AML-193 (cell line): Measurements from ENCODE around the gene AOPEP.

Experiments used
- DNase-seq, 2 experiments: peaks; one replicate each; lab custom pipeline; 2025; lab: John Stamatoyannopoulos, UW

AOPEP gene

DNA sequence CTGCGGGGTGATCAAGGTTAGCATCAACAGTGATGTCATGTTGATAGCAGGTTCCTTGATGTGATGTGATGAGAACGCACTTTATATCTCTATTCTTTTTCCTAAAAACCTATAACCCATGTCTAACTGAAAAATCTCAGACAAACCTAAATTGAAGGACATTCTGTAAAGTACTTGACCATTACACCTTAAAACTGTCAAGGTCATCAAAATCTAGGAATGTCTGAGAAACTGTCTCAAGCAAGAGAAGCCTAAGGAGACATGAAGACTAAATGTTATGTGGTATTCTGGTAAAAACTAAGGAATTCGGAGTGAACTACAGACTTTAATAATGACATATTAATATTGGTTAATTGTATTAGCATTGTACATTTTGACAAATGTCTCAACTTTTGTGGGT, 170.0 kb downstream of the AOPEP start:
- DNase-seq: no peak

GRCh38 chr9:94899464-94900221, 173.1 kb downstream of the AOPEP start:
- DNase-seq: no peak

DNA sequence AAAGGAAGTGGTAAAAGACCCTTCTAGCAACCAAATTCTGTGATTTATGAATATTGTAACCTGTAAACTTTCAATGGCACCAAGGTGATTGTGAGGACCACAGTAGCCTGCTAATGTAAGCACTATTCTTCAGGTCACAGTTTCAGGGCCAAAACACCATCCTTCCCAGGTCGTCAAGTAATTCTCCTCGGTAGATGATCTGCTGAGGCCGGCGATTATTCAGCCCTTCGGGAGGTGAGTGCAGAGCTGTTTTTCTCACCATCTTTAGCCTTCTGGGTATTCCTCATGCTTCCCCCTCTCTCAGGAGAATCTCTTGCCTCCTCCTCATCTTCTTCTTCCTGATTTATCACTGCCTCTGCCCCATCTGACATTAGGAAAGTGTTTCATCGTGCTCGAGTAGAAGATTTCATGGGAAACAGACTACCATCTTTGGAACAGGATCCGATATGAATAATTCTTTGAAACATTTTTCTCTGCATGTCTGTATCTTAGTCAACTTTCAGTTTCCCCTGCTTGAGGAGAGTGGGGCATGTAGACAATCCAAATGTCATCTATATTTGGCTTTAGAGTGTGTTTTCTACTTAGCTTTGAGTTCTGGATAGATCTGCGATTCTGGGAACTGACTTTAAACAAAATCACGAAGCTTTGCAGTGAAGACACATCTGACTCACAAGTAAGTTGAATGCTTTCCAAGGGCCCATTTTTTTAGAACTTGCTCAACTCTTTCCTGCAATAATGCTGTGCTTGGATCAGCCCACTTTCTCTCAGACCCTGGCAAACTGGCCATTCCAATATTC, 173.9 kb downstream of the AOPEP start:
- DNase-seq: no peak

- no peak for DNase-seq
Measured at GRCh38 chr9:94901019-94901363, 174.5 kb downstream of the AOPEP start.

DNA sequence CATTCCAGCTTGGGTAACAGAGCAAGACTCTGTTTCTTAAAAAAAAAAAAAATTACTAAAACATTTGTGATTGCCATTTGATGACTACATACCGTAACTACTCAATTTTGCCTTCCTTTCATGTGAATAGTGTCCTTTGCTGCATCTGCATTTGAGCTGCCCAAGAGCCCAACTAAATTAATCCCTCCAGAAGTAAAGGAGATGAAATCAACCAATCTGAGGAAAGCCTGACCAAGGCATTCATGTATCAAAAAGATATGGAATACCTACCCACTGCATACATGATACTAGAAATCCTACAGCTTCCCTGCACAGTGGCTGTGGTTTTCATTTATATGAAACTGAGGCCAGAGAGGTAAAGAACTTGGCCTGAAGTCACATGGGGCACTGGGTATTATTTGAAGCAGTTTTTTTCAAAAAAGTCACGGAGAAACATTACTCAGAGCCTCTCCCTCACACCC, 177.5 kb downstream of the AOPEP start:
- no peak for DNase-seq

- DNase-seq: no peak
Measured at GRCh38 chr9:94904806-94905205, 178.3 kb downstream of the AOPEP start.

- DNase-seq: no peak
Measured at GRCh38 chr9:94905606-94906005, 179.1 kb downstream of the AOPEP start.

DNA sequence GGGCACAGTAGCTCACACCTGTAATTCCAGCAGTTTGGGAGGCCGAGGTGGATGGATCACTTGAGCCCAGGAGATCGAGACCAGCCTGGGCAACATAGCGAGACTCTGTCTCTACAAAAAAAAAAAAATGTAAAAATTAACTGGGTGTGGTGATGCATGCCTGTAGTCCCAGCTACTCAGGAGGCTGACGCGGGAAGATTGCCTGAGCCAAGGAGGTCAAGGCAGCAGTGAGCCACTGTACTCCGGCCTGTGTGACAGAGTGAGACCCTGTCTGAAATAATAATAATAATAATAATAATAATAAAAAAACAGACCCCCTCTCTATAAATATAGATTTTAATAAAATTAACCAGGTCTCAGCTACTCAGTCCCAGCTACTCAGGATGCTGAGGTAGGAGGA, 179.7 kb downstream of the AOPEP start:
- DNase-seq: no peak

- no peak for DNase-seq
Measured at GRCh38 chr9:94906713-94907112, 180.2 kb downstream of the AOPEP start.

GRCh38 chr9:94907264-94907936, 180.9 kb downstream of the AOPEP start:
- no peak for DNase-seq

DNA sequence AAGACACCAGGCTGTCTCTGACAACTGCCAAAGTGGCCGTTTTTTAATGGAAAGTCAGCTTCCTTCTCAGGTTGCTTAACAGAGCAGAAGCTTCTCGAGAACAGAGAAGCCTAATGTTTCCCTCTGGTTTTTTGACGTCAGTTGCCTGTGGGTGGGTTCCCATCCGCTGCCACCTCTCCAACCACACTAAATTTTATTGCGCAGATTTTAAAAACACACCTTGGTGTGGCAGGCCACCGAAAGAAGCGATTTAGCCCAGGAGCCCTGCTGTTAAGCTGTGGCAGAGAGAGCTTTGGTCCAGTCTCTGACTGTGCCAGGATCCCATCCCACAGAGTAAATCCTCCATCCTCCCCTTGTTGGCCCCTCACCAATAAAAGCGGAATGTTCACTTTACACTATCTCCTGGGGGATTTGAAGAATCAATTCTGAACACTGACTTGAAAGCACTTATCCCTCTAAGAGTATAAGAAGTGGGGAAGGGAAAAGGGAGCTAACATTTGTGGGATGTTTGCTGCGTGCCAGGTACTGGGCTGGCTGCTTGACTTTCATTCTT, 181.6 kb downstream of the AOPEP start:
- DNase-seq: no peak

- no peak for DNase-seq
Measured at GRCh38 chr9:94908583-94909249, 182.2 kb downstream of the AOPEP start.

GRCh38 chr9:94909250-94909894, 182.9 kb downstream of the AOPEP start:
- no peak for DNase-seq

DNA sequence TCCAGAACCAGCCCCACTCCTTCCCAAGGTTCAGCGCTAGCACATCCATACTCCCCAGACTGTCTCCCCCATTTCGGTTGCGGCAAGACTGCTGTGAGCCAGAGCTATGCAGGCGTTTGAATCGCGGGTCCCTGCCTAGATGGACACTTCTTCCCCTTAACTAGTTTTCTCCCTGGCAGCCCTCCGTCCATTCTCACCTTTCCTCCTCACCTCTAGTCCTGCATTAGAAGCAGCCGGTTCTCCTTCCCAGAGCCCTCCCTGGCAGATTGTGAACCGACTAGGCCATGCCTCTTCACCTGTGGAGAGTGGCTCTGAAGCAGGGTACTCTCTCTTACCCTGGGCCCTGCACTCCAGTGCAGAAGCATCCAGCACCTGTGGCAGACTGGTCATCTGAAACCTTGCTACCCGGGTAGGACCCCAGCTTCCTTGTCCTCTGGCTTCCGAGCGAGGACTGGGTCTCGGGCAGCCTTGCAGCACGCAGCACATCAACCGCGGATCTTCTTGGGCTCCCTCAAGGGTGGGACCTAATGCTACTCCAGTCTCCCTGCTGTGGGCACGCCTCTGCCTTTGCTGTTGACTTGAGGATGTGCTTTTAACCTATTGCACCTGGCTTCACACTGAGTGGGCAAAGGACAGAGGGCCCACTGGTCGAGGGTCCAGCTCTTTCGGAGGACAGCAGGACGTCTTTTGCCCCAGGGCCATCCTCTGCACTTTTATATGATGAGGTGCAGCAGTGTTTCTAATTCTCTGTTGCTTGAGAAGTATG, 183.6 kb downstream of the AOPEP start:
- DNase-seq: no peak

GRCh38 chr9:94911211-94911610, 184.7 kb downstream of the AOPEP start:
- DNase-seq: no peak

DNA sequence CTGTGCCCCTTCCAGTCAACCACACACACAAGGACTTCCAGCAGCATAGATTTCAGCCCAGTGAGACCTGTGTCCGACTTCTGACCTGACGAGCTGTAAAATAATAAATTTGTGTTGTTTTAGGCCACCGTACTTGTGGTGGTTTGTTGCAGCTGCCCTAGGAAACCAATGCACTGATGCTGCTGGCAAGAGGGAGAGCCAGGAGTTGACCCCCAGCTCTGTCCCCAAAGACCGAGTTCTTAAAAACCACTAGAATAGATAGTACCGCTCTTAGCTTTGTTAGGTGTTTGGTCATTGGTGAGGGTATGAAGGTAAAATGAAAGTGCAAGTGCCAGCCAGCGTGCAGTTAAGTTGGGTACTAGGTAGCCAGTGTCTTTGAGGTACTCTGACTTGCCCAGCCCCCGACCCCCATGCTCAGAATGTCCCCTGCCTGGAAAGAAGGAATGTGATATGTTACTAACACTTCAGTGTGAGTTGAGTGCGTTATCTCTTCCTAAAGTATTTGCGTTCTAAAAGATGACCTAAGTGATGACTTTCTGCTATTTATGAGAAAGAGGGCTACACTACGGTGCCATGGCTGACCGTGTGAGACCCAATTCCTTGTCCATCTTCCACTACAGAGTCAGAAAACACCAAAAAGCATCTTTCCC, 185.6 kb downstream of the AOPEP start:
- no peak for DNase-seq

DNA sequence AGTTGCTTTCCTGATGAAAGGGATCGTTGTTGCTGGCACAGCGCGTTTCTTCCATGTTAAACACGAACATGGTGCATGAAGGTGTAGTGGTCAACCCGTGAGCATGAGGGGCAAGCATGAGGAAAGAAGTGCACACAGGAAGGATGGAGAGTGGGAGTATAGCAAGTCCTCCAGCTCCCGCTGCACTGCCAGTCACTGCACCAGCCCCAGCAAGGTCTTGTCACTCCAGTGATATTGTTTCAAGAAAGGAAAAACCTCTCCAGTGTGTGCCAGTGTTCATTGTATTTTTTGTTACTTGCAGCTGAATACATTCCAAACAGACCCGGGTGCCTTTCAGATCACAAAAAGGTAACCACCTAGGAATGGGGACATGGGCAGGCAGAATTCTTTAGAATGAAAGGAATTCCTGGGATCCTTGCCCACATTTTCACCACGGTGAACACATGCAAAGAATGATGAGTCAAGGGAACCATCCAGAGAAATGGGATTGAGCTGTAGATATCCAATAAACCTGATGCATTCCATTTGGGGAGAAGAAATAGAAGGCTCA, 186.3 kb downstream of the AOPEP start:
- DNase-seq: no peak

- no peak for DNase-seq
Measured at GRCh38 chr9:94913550-94913949, 187.1 kb downstream of the AOPEP start.

- DNase-seq: no peak
Measured at GRCh38 chr9:94915476-94916450, 189.3 kb downstream of the AOPEP start.
